ENCODE measurements around the gene ZNF414.
"Not testable (repeated sequence)": the region's sequence is repeated elsewhere in the genome, so short reads cannot be mapped to it uniquely, and the experiment has no call there.

ZNF414 gene

GRCh38 chr19:8513687-8514504 is at the start of gene ZNF414:
Gene ZNF414, minus strand, starts transcription at chr19:8514167. Its CDS starts 121 bp downstream, at chr19:8514046.
- in situ Hi-C loops (cut with HindIII; ENCODE audit: low pct_ligation_motif_present, low pct_unique_long_range_greater_than_20kb, low sequenced_read_pairs): no loop called here
- DNase-seq: peak; percentile 95

- DNase-seq: no peak
These were observed 47.3 kb upstream of the ZNF414 start for GRCh38 chr19:8561075-8561764.

GRCh38 chr19:8558325-8558724 is 44.4 kb upstream of the ZNF414 start:
- in situ Hi-C loops (cut with HindIII; ENCODE audit: low pct_ligation_motif_present, low pct_unique_long_range_greater_than_20kb, low sequenced_read_pairs): no loop called here
- no peak for DNase-seq

More at GRCh38 chr19:8561075-8561764, 47.3 kb upstream of the ZNF414 start:
- in situ Hi-C loops (cut with HindIII; ENCODE audit: low pct_ligation_motif_present, low pct_unique_long_range_greater_than_20kb, low sequenced_read_pairs): no loop called here

GRCh38 chr19:8557642-8558238 is 43.8 kb upstream of the ZNF414 start:
- DNase-seq: no peak
- in situ Hi-C loops (cut with HindIII; ENCODE audit: low pct_ligation_motif_present, low pct_unique_long_range_greater_than_20kb, low sequenced_read_pairs): no loop called here

- DNase-seq; in situ Hi-C loops (cut with HindIII; ENCODE audit: low pct_ligation_motif_present, low pct_unique_long_range_greater_than_20kb, low sequenced_read_pairs): not testable (repeated sequence)
These were observed 39.8 kb upstream of the ZNF414 start for GRCh38 chr19:8553729-8554128.

GRCh38 chr19:8552810-8553209 is 38.8 kb upstream of the ZNF414 start:
- in situ Hi-C loops (cut with HindIII; ENCODE audit: low pct_ligation_motif_present, low pct_unique_long_range_greater_than_20kb, low sequenced_read_pairs): no loop called here
- no peak for DNase-seq

GRCh38 chr19:8550070-8550469 is 36.1 kb upstream of the ZNF414 start:
- DNase-seq: no peak
- in situ Hi-C loops (cut with HindIII; ENCODE audit: low pct_ligation_motif_present, low pct_unique_long_range_greater_than_20kb, low sequenced_read_pairs): no loop called here

- no peak for DNase-seq
- in situ Hi-C loops (cut with HindIII; ENCODE audit: low pct_ligation_motif_present, low pct_unique_long_range_greater_than_20kb, low sequenced_read_pairs): no loop called here
These were observed 31.8 kb upstream of the ZNF414 start for GRCh38 chr19:8545743-8546142.

- in situ Hi-C loops (cut with HindIII; ENCODE audit: low pct_ligation_motif_present, low pct_unique_long_range_greater_than_20kb, low sequenced_read_pairs): no loop called here
- no peak for DNase-seq
These were observed 30.2 kb upstream of the ZNF414 start for GRCh38 chr19:8544168-8544567.

GRCh38 chr19:8539621-8540149 is 25.7 kb upstream of the ZNF414 start:
- in situ Hi-C loops (cut with HindIII; ENCODE audit: low pct_ligation_motif_present, low pct_unique_long_range_greater_than_20kb, low sequenced_read_pairs): no loop called here
- DNase-seq: no peak

- DNase-seq: no peak
- in situ Hi-C loops (cut with HindIII; ENCODE audit: low pct_ligation_motif_present, low pct_unique_long_range_greater_than_20kb, low sequenced_read_pairs): no loop called here
These were observed 23.1 kb upstream of the ZNF414 start for GRCh38 chr19:8537099-8537498.

GRCh38 chr19:8536282-8536681 is 22.3 kb upstream of the ZNF414 start:
- in situ Hi-C loops (cut with HindIII; ENCODE audit: low pct_ligation_motif_present, low pct_unique_long_range_greater_than_20kb, low sequenced_read_pairs): no loop called here
- no peak for DNase-seq

- DNase-seq: no peak
- in situ Hi-C loops (cut with HindIII; ENCODE audit: low pct_ligation_motif_present, low pct_unique_long_range_greater_than_20kb, low sequenced_read_pairs): no loop called here
These were observed 18.3 kb upstream of the ZNF414 start for GRCh38 chr19:8532225-8532624.

GRCh38 chr19:8531470-8531869 is 17.5 kb upstream of the ZNF414 start:
- no peak for DNase-seq
- in situ Hi-C loops (cut with HindIII; ENCODE audit: low pct_ligation_motif_present, low pct_unique_long_range_greater_than_20kb, low sequenced_read_pairs): no loop called here

- in situ Hi-C loops (cut with HindIII; ENCODE audit: low pct_ligation_motif_present, low pct_unique_long_range_greater_than_20kb, low sequenced_read_pairs): no loop called here
These were observed 16.2 kb upstream of the ZNF414 start for GRCh38 chr19:8530061-8530679.

GRCh38 chr19:8529369-8530006 is 15.5 kb upstream of the ZNF414 start:
- in situ Hi-C loops (cut with HindIII; ENCODE audit: low pct_ligation_motif_present, low pct_unique_long_range_greater_than_20kb, low sequenced_read_pairs): no loop called here

More at GRCh38 chr19:8530061-8530679, 16.2 kb upstream of the ZNF414 start:
- no peak for DNase-seq

GRCh38 chr19:8528500-8528899 is 14.5 kb upstream of the ZNF414 start:
- in situ Hi-C loops (cut with HindIII; ENCODE audit: low pct_ligation_motif_present, low pct_unique_long_range_greater_than_20kb, low sequenced_read_pairs): no loop called here
- no peak for DNase-seq

More at GRCh38 chr19:8529369-8530006, 15.5 kb upstream of the ZNF414 start:
- no peak for DNase-seq

GRCh38 chr19:8526345-8527091 is 12.6 kb upstream of the ZNF414 start:
- peak; percentile 86 for DNase-seq
- in situ Hi-C loops (cut with HindIII; ENCODE audit: low pct_ligation_motif_present, low pct_unique_long_range_greater_than_20kb, low sequenced_read_pairs): no loop called here
